ENCODE data around the gene ICAM2. TPM values are rescaled to one million over a fixed set of nuclear protein-coding genes. Genes with fewer than 3 reads are reported as not detected.

ICAM2 gene
- total RNA-seq, 4 donors from 2014 or later: 20.3 to 41.8 (median 30.6) TPM

- TF ChIP-seq CTCF (IDR thresholded peaks at IDR 0.05): no peak
- TF ChIP-seq POLR2A (IDR thresholded peaks at IDR 0.05): no peak
- Histone ChIP-seq H3K36me3 (peaks cover 18 to 29% of the 10 kb centered on the region in 2 donors), H3K27ac (no peak overlapping the region), H3K4me1 (no peaks in the 10 kb centered on the region), H3K4me3 (replicated peaks in 1 of 3) (no peak overlapping the region), H3K27me3 (no peaks in the 10 kb centered on the region), H3K9me3 (no peaks in the 10 kb centered on the region)
- DNase-seq: no peak
- WGBS, 2 donors: 93 to 94% methylated on average over 15 to 22 of the region's 22 CpGs
- intact Hi-C loops (cut with DNase I): no loop called here
These were observed 35.0 kb upstream of the ICAM2 start for GRCh38 chr17:64055183-64056142.

DNA sequence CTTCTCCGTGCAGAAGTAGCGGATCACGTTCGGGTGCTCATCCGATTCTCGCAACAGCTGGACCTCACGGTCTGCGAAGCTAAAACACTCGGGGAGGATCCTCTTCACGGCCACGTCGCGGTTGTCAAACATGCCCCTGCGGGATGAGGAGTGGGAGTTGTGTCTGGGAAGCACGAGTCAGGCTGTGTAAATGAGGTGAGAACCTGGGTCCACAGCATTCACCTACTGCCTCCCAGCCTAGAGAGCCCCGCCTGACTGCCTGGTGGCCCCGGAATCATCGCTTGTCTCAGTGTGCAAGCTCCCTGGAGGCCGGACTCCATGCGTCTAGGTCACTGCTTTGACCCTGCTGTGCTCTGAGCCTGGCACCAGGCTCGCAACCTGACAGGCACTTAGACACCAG, 33.9 kb upstream of the ICAM2 start:
- TF ChIP-seq CTCF (IDR thresholded peaks at IDR 0.05) (no peak), POLR2A (IDR thresholded peaks at IDR 0.05) (no peak)
- no peak overlapping the region for H3K4me3 ChIP-seq (replicated peaks in 1 of 3)
- no peaks in the 10 kb centered on the region for H3K27me3 ChIP-seq
- H3K4me1 ChIP-seq: no peaks in the 10 kb centered on the region
- no peaks in the 10 kb centered on the region for H3K9me3 ChIP-seq
- DNase-seq: no peak
- H3K36me3 ChIP-seq: peaks cover 14 to 32% of the 10 kb centered on the region in 2 donors
- H3K27ac ChIP-seq: no peak overlapping the region
- 89 to 94% methylated on average over 15 to 21 of the region's 21 CpGs for WGBS, 2 donors
- intact Hi-C loops (cut with DNase I): no loop called here

- Histone ChIP-seq H3K4me1 (no peaks in the 10 kb centered on the region), H3K27me3 (no peaks in the 10 kb centered on the region), H3K4me3 (replicated peaks in 1 of 3) (no peak overlapping the region), H3K36me3 (peaks cover 22 to 44% of the 10 kb centered on the region in 2 donors), H3K9me3 (no peaks in the 10 kb centered on the region), H3K27ac (no peak overlapping the region)
- 93 to 99% methylated on average over 10 of the region's 10 CpGs for WGBS, 2 donors
- intact Hi-C loops (cut with DNase I): no loop called here
- no peak for TF ChIP-seq CTCF (IDR thresholded peaks at IDR 0.05)
- TF ChIP-seq POLR2A (IDR thresholded peaks at IDR 0.05): no peak
- no peak for DNase-seq
These were observed 32.7 kb upstream of the ICAM2 start for GRCh38 chr17:64053101-64053500.

GRCh38 chr17:64051153-64051552, 30.7 kb upstream of the ICAM2 start:
- no peak for DNase-seq
- 43 to 50% methylated on average over 1 of the region's 1 CpG for WGBS, 2 donors
- TF ChIP-seq CTCF (IDR thresholded peaks at IDR 0.05): no peak
- no peak for TF ChIP-seq POLR2A (IDR thresholded peaks at IDR 0.05)
- intact Hi-C loops (cut with DNase I): no loop called here
- no peak overlapping the region for H3K27ac ChIP-seq
- no peaks in the 10 kb centered on the region for H3K4me1 ChIP-seq
- H3K9me3 ChIP-seq: no peaks in the 10 kb centered on the region
- no peaks in the 10 kb centered on the region for H3K27me3 ChIP-seq
- H3K4me3 ChIP-seq (replicated peaks in 1 of 3): no peak overlapping the region
- H3K36me3 ChIP-seq: peaks cover 37 to 51% of the 10 kb centered on the region in 2 donors

GRCh38 chr17:64048805-64049204, 28.4 kb upstream of the ICAM2 start:
- intact Hi-C loops (cut with DNase I): no loop called here
- WGBS, 2 donors: 96 to 97% methylated on average over 7 to 9 of the region's 9 CpGs
- Histone ChIP-seq H3K4me3 (replicated peaks in 1 of 3) (no peak overlapping the region), H3K4me1 (no peaks in the 10 kb centered on the region), H3K9me3 (no peaks in the 10 kb centered on the region), H3K27me3 (no peaks in the 10 kb centered on the region), H3K27ac (no peak overlapping the region), H3K36me3 (peaks cover 48 to 55% of the 10 kb centered on the region in 2 donors)
- no peak for DNase-seq
- TF ChIP-seq POLR2A (IDR thresholded peaks at IDR 0.05): no peak
- TF ChIP-seq CTCF (IDR thresholded peaks at IDR 0.05): no peak

Measured in thyroid gland (tissue), 4 donors.